Measurements from ENCODE around the gene ZNF595.
"Not testable (repeated sequence)": the region's sequence is repeated elsewhere in the genome, so short reads cannot be mapped to it uniquely, and the experiment has no call there.

The ZNF595 gene

GRCh38 chr4:52804-53479, at the start of gene ZNF595:
Gene ZNF595, plus strand, starts transcription at chr4:53321. Its CDS starts 168 bp downstream, at chr4:53489.
- DNase-seq: not testable (repeated sequence)

- DNase-seq: not testable (repeated sequence)
Measured at GRCh38 chr4:9937-10870, 42.9 kb upstream of the ZNF595 start.

GRCh38 chr4:11095-11815, 41.9 kb upstream of the ZNF595 start:
- DNase-seq: not testable (repeated sequence)

- DNase-seq: not testable (repeated sequence)
Measured at GRCh38 chr4:11816-12417, 41.2 kb upstream of the ZNF595 start.

GRCh38 chr4:18128-18527, 35.0 kb upstream of the ZNF595 start:
- not testable (repeated sequence) for DNase-seq

DNA sequence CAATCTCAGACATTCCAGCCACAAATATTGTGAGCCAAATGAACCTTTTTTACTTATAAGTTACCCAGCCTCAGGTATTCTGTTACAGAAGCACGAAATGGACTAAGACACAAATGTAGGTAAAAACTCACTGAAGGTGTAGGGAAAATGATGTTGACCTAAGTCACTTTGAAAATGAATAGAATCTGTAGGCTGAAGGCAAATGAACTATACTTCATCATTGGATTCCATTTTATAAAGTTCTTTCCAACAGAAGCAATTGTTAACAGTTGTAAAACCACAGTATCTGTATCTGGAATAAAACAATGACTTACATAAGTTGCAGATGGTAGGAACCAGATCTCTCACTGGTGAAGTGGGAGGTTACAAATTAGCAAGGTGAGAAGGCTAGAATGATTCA, 34.5 kb upstream of the ZNF595 start:
- not testable (repeated sequence) for DNase-seq

GRCh38 chr4:22882-23281, 30.2 kb upstream of the ZNF595 start:
- DNase-seq: not testable (repeated sequence)

DNA sequence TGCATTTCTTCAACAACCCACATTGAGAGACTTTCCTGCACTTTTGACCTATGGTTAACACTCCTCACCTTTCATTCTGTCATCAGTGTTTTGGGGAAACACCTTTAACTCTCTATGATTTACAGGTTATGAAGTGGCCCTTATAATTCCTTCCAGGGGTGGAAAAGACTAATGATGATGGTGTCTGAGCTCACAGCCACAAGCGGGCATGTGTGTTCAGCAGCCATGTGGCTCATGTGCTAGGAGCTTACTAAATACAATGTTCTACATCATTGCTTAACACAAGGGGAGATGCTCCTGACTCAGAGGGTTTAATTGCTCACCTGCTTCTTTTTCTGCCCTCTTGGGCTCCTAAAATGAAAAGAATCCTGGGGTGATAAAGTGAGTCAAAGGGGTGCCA, 28.8 kb upstream of the ZNF595 start:
- not testable (repeated sequence) for DNase-seq

GRCh38 chr4:27501-27900, 25.6 kb upstream of the ZNF595 start:
- DNase-seq: not testable (repeated sequence)

- not testable (repeated sequence) for DNase-seq
Measured at GRCh38 chr4:28767-29542, 24.2 kb upstream of the ZNF595 start.

- DNase-seq: not testable (repeated sequence)
Measured at GRCh38 chr4:33314-33713, 19.8 kb upstream of the ZNF595 start.

DNA sequence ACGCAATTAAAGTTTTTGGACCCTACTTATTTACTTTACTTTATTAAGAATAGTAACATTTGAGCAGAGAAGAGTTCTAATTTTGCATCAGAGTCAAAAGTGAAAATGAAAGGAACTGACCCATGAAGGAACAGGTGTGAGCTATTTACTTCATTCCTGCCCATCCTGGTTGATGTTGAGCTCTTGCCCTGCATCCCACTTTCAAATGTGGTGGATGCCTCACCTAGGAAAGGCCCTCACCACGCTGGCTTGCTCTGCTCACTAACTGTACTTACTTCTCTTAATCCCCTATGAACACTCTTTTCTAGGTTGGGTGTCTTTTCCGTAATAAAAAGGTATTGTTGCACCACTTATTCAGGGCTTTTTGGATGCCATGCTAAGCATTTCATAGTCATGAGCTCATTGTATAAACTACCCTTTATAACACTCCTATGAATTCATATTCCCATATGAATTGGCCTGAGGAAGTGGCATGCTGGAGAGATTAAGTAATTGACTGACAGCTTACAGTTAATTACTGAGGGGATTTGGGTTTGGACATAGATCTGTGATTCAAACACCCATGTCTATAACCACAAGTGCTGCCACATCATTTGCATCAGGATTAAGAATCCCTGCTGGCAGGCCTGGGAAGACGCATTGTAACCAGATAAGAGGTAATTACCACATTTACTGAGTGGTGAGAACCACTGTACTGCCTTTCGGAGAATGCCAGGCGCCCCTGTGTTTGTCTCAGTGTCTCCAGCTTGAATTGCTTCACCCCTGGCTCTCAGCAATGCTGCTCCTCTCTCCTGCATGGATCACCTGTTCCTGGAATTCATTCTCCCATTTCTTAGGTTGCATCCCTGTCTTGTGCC, 16.3 kb upstream of the ZNF595 start:
- DNase-seq: not testable (repeated sequence)

DNA sequence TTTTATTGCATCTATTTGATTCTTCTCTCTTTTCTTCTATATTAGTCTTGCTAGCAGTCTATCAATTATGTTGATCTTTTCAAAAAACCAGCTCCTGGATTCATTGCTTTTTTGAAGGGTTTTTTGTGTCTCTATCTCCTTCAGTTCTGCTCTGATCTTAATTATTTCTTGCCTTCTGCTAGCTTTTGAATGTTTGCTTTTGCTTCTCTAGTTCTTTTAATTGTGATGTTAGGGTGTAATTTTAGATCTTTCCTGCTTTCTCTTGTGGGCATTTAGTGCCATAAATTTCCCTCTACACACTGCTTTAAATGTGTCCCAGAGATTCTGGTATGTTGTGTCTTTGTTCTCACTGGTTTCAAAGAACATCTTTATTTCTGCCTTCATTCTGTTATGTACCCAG, 14.9 kb upstream of the ZNF595 start:
- DNase-seq: not testable (repeated sequence)

GRCh38 chr4:43375-43774, 9.7 kb upstream of the ZNF595 start:
- not testable (repeated sequence) for DNase-seq

DNA sequence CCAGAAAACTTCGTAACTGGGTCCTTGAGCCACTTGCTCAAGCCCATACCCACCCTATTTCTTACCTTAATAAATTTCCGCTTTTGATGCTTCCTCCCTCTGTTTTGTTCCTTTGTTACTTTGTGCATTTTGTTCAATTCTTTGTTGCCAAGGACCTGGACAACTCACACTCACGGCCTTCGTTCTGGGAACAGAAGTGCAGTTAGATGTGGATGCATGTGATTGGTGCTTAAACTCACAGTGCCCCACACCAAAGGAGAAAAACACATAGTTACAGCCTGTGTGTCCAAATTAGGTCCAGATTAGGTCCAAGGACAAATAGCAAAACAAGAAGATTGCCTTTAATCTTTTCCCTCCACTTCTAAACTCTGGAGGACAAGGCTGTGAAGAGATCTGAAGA, 1.9 kb upstream of the ZNF595 start:
- DNase-seq: not testable (repeated sequence)

GRCh38 chr4:51655-52277, 1.4 kb upstream of the ZNF595 start:
- DNase-seq: not testable (repeated sequence)

GRCh38 chr4:53521-53920, 400 bp downstream of the ZNF595 start:
- not testable (repeated sequence) for DNase-seq

- DNase-seq: not testable (repeated sequence)
Measured at GRCh38 chr4:64733-65132, 11.6 kb downstream of the ZNF595 start.

DNA sequence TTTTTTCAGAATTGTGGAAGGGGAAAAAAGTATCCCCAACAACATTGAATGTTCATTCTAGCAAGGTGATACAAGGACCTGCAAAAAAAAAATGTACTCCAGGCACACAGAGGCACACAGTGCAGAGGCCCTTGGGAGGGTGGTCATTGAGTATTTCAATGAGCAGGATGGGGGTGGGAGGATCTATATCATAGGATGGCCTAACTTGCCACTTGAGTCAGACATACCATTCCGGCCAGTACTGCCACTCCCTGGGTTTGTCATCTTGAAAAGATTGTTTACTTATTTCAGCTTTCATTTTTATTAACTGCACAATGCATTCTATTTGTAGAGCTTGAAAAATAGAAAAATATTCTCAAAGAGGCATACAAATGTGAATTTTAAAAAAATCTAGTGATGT, 18.7 kb downstream of the ZNF595 start:
- DNase-seq: no peak

DNA sequence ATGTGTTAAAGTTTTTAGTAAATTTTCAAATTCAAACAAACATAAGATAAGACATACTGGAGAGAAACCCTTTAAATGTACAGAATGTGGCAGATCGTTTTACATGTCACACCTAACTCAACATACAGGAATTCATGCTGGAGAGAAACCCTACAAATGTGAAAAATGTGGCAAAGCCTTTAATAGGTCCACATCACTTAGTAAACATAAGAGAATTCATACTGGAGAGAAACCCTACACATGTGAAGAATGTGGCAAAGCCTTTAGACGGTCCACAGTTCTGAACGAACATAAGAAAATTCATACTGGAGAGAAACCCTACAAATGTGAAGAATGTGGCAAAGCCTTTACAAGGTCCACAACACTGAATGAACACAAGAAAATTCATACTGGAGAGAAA, 32.8 kb downstream of the ZNF595 start:
- no peak for DNase-seq
